Prostate gland (tissue), 2 donors: Measurements from ENCODE around the gene SRGAP3. TPM values are rescaled to one million over a fixed set of nuclear protein-coding genes. Genes with fewer than 3 reads are reported as not detected.

Experiments
- DNase-seq: peaks from one replicate; pipeline ENCODE4 v3.0.0-alpha.2; 2019; ENCODE audit warnings: low spot score
- H3K27ac ChIP-seq, 2 donors: fragments of 200-600 bp; sonication (generic); 2 replicates each; pipeline ENCODE4 v1.5.1; 2017 to 2019
- H3K27me3 ChIP-seq: fragments of 200-600 bp; sonication (generic); replicated peaks from 2 replicates; pipeline ENCODE4 v1.5.1; 2019; ENCODE audit not compliant: insufficient read depth
- H3K36me3 ChIP-seq, 2 donors: fragments of 200-600 bp; sonication (generic); 1 replicate in 1 of 2; 2 replicates in 1 of 2; pipeline versions ENCODE4 v1.5.1 to v1.8.1; 2017 to 2019
- H3K4me1 ChIP-seq: fragments of 200-600 bp; sonication (generic); replicated peaks from 2 replicates; pipeline ENCODE4 v1.5.1; 2019
- H3K4me3 ChIP-seq, 2 donors: fragments of 200-600 bp; sonication (generic); 2 replicates each; pipeline ENCODE4 v1.5.1; 2017 to 2019
- H3K9me3 ChIP-seq: fragments of 200-600 bp; sonication (generic); 2 replicates; pipeline ENCODE4 v1.5.1; 2017
- POLR2A ChIP-seq: fragments of 450-650 bp; IDR thresholded peaks from one replicate; pipeline ENCODE4 v1.6.1; 2016; ENCODE audit warnings: antibody characterized with exemption, mild to moderate bottlenecking
- POLR2AphosphoS5 ChIP-seq: sonication (generic); formaldehyde crosslinking; IDR thresholded peaks from one replicate; pipeline ENCODE4 v1.6.1; 2017; ENCODE audit warnings: antibody characterized with exemption
- WGBS: methylation state at CpG from one replicate; pipeline ENCODE4 v1.1.5; 2018; 5-methylcytosine and 5-hydroxymethylcytosine counted together
- intact Hi-C: fragments of 100-400 bp; cut with DNase I; formaldehyde crosslinking; loops from one replicate; pipeline ENCODE4 v1.14.2; 2022
- total RNA-seq, 2 donors: library from RNA; depleted of rRNA; stranded (reverse); fragments of >200 nt; gene quantifications; one replicate each; pipeline ENCODE4 v1.1.0, GENCODE V29; 2016
- TF ChIP-seq, protein P1 (sequence below), 4 experiments: fragments of 200-600 bp in 2 of 4; fragments of 450-650 bp in 2 of 4; sonication (generic) in 2 of 4; IDR thresholded peaks; 1 replicate in 3 of 4; 2 replicates in 1 of 4; pipeline ENCODE4 v1.5.1; 2016 to 2019; ENCODE audit warnings: antibody characterized with exemption in 4 of 4, mild to moderate bottlenecking in 2 of 4, moderate library complexity in 2 of 4

Gene SRGAP3
- total RNA-seq, 2 donors from 2014 or later = 23.6 to 50.3 TPM

DNA sequence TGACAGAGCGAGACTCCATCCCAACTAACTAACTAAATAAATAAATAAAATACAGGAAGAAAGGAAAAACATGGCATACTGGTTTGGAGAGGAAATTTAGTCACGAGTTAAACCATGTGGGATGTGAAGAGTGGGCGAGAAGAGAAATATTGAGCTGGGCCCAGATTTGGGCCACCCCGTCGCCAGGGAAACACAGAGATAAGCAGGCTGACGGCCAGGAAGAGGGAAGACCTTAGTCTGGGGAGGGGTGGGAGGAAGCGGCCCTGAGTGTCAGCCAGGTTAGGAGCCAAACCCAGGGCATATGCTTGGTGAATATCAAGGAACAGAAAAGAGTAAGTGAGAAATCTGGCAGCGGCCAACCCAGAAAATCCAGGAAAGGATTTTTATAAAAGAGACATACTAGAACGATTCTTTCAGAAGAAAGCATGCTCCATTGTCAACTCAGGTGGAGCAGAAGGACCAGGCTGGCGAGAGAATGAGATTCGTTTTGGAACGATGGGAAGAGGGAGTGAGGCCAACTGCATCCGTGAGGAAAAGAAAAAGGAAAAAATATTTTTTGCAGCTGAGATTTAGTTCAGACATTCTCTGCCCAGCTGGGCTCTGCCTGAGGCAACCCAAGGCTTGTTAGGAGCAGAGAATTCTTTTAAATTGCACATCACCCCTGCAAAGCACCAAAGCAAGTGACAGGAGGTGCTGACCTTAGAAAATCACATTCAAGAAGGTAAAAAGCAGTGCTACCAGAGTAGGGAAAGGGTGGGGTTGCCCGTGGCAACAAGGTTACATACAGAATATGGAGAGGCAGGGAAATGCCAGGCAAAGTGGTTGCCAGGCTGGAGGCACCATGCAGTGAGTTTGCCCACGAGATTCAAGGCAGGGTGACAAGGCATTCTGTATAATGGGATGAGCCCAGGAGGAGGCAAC is 226.9 kb downstream of the SRGAP3 start:
- no peaks in the 10 kb centered on the region for H3K9me3 ChIP-seq
- no peaks in the 10 kb centered on the region for H3K27me3 ChIP-seq
- H3K4me1 ChIP-seq = no peaks in the 10 kb centered on the region
- no peak overlapping the region for H3K27ac ChIP-seq
- no peak overlapping the region for H3K4me3 ChIP-seq
- TF ChIP-seq POLR2A = no peak
- TF ChIP-seq, protein P1, sequence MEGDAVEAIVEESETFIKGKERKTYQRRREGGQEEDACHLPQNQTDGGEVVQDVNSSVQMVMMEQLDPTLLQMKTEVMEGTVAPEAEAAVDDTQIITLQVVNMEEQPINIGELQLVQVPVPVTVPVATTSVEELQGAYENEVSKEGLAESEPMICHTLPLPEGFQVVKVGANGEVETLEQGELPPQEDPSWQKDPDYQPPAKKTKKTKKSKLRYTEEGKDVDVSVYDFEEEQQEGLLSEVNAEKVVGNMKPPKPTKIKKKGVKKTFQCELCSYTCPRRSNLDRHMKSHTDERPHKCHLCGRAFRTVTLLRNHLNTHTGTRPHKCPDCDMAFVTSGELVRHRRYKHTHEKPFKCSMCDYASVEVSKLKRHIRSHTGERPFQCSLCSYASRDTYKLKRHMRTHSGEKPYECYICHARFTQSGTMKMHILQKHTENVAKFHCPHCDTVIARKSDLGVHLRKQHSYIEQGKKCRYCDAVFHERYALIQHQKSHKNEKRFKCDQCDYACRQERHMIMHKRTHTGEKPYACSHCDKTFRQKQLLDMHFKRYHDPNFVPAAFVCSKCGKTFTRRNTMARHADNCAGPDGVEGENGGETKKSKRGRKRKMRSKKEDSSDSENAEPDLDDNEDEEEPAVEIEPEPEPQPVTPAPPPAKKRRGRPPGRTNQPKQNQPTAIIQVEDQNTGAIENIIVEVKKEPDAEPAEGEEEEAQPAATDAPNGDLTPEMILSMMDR (IDR thresholded peaks at IDR 0.05) = no peak
- no peak for TF ChIP-seq POLR2AphosphoS5
- 90% methylated on average over 15 of the region's 15 CpGs for WGBS
- DNase-seq = no peak
- intact Hi-C loops = no loop called here
- H3K36me3 ChIP-seq = no peaks in the 10 kb centered on the region

DNA sequence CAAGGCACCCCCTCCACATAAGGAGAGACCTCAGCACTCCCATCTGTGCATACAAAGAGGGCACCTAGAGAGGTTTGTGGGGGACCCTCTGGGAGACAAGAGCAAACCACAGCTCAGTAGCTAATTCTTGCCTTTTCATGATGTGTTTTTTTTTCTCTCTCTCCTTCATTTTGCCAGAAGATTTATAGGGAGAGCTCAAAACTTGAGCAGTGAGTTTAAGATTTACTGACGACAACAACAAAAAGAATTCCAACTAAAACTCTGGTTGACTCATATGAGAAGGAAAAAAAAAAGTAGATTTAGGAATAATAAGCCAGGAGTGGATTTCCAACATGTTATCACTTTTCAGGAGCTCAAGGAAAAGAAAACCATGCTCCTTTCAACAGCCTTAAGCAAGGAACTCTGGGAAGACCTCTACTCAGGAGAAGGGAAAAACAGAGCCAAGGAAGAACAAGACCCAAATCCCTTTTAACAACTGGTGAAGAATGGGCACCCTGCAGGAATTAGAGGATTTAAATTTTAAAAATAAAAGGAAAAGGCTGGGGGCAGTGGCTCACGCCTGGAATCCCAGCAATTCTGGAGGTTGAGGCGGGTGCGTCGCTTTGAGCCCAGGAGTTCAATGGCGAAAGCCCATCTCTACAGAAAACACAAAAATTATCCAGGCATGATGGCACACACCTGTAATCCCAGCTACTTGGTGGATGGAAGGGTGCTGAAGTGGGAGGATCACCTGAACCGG is 228.0 kb downstream of the SRGAP3 start:
- Histone ChIP-seq H3K27ac (no peak overlapping the region), H3K4me3 (no peak overlapping the region), H3K36me3 (no peaks in the 10 kb centered on the region), H3K9me3 (no peaks in the 10 kb centered on the region), H3K27me3 (no peaks in the 10 kb centered on the region), H3K4me1 (no peaks in the 10 kb centered on the region)
- WGBS = 89% methylated on average over 7 of the region's 7 CpGs
- no peak for TF ChIP-seq POLR2A
- TF ChIP-seq, protein P1 (IDR thresholded peaks at IDR 0.05) = no peak
- TF ChIP-seq POLR2AphosphoS5 = no peak
- intact Hi-C loops = no loop called here
- DNase-seq = no peak

DNA sequence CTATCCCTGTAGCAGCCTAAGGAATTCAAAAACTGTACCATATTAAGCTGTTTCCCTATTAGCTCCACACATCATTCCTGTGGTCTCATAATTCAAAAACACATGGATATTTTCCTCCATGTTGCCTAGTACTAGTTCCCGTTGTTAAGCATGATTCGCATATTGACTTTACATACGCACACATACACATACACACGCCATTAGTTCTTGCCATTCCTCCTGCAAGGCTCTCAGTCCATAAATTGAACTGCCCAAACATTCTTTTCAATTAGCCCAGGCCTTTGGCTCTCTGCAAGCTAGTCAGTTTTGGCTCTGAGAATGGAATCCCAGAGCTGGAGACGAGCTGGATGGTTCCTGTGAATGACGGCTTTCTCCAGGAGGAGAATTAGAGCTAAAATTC is 229.0 kb downstream of the SRGAP3 start:
- H3K36me3 ChIP-seq = no peaks in the 10 kb centered on the region
- H3K9me3 ChIP-seq = no peaks in the 10 kb centered on the region
- 87% methylated on average over 6 of the region's 6 CpGs for WGBS
- no peak overlapping the region for H3K27ac ChIP-seq
- DNase-seq = no peak
- TF ChIP-seq, protein P1 (IDR thresholded peaks at IDR 0.05) = no peak
- no peak for TF ChIP-seq POLR2AphosphoS5
- TF ChIP-seq POLR2A = no peak
- no peak overlapping the region for H3K4me3 ChIP-seq
- H3K27me3 ChIP-seq = no peaks in the 10 kb centered on the region
- no peaks in the 10 kb centered on the region for H3K4me1 ChIP-seq
- intact Hi-C loops = no loop called here

DNA sequence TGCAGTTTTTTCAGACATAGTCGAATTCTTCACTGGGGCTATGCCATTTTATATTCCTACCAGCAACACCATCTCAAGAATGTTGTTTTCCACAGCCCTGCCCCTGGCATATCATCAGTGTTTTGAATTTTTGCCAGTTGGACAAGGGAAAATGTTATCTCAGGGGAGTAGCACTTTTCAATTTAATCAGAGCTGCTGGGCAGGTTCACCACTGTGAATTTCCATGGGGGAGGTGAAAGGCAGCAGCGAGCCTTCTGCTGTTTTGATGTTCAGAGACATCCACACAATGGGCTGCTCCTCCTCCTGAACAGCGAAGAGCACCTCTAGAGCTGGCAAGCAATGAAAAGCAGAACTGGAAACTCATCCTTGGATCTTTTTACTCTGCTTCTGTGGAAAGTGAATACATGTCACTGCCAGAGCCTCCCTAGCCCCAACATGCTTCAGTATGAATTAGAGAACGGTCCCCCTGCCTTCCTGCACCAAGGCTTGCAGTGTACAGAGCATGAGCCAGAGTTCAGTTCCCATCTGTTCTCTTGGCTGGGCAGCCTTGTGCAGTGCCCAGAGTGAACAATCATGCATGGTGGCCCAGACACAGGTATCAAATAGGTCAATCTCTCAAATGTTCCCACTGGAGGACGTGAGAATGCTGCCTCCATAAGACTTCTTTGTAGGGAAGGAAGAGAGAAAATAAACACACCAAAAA is 230.0 kb downstream of the SRGAP3 start:
- intact Hi-C loops = no loop called here
- Histone ChIP-seq H3K9me3 (no peaks in the 10 kb centered on the region), H3K4me3 (no peak overlapping the region), H3K27ac (no peak overlapping the region), H3K27me3 (no peaks in the 10 kb centered on the region), H3K36me3 (no peaks in the 10 kb centered on the region), H3K4me1 (no peaks in the 10 kb centered on the region)
- no peak for TF ChIP-seq POLR2AphosphoS5
- no peak for TF ChIP-seq POLR2A
- TF ChIP-seq, protein P1 (IDR thresholded peaks at IDR 0.05) = no peak
- no peak for DNase-seq
- 57% methylated on average over 5 of the region's 5 CpGs for WGBS
